Muscle layer of duodenum (tissue), 2 donors: ENCODE measurements around the gene WDFY1.

Experiments
- H3K27ac ChIP-seq: one replicate; pipeline ENCODE4 v1.7.0; 2013; ENCODE audit warnings: mild to moderate bottlenecking, low read length
- H3K27me3 ChIP-seq: one replicate; pipeline ENCODE4 v1.7.0; 2013; ENCODE audit warnings: low read depth, mild to moderate bottlenecking, control low read depth, low read length
- H3K36me3 ChIP-seq, 2 donors: one replicate each; pipeline ENCODE4 v1.7.0; 2013; ENCODE audit warnings: low read length in 2 of 2, control low read depth in 1 of 2, mild to moderate bottlenecking in 1 of 2; ENCODE audit not compliant: insufficient read depth in 2 of 2, control insufficient read depth in 1 of 2
- H3K4me1 ChIP-seq, 2 donors: one replicate each; pipeline ENCODE4 v1.7.0; 2013; ENCODE audit warnings: low read length in 2 of 2, mild to moderate bottlenecking in 2 of 2, control low read depth in 1 of 2, moderate library complexity in 1 of 2; ENCODE audit not compliant: insufficient read depth in 2 of 2, control insufficient read depth in 1 of 2
- H3K4me3 ChIP-seq, 2 donors: one replicate each; pipeline ENCODE4 v1.7.0; 2013; ENCODE audit warnings: low read length in 2 of 2, low read depth in 1 of 2, mild to moderate bottlenecking in 1 of 2
- H3K9me3 ChIP-seq, 2 donors: one replicate each; pipeline ENCODE4 v1.7.0; 2013; ENCODE audit warnings: low read length in 2 of 2, control low read depth in 1 of 2, mild to moderate bottlenecking in 1 of 2; ENCODE audit not compliant: control insufficient read depth in 1 of 2
- donor health status: healthy.

Gene WDFY1

DNA sequence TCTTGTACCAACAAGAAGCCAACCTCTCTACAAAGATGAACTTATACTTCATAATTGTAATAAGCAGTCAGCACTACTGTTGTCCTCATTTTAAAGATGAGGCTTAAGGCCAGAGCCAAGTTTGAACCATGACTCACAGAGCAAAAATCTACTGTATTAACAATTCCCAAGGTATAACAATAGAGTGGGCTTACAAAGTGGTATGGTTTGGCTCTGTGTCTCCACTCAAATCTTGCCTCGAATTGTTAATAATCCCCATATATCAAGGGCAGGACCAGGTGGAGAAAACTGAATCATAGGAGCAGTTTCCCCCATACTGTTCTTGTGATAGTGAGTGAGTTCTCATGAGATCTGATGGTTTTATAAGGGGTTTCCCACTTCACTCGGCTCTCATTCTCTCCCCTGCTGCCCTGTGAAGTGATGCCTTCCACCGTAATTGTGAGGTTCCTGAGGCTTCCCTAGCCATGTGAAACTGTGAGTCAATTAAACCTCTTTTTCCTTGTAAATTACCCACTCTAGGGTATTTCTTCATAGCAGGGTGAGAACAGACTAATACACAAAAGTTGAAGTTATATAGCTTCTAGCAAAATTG, 31.6 kb upstream of the WDFY1 start:
- Histone ChIP-seq H3K4me3 (no peak overlapping the region), H3K9me3 (no peaks in the 10 kb centered on the region), H3K27ac (no peak overlapping the region), H3K36me3 (peaks cover 0 to 6% of the 10 kb centered on the region in 2 donors), H3K4me1 (no peaks in the 10 kb centered on the region), H3K27me3 (no peaks in the 10 kb centered on the region)

DNA sequence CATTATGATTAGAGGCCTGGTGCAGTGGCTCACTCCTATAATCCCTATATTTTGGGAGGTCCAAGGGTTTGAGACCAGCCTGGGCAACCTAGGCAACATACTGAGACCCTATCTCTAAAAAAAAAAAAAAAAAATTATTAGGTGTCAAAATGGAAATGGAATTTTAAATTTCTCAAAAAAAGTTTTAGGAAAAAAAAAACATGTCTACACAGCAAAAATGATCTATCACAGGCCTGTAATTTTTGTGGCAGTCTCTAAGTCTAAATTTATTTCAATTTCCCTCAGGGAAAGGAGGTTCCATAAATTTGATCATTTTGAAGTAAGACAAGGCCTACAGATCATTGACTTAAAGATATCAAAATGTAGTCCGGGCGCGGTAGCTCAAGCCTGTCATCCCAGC, 28.5 kb upstream of the WDFY1 start:
- H3K27me3 ChIP-seq, result no peaks in the 10 kb centered on the region
- no peaks in the 10 kb centered on the region for H3K36me3 ChIP-seq
- no peak overlapping the region for H3K27ac ChIP-seq
- H3K4me3 ChIP-seq, result no peak overlapping the region
- no peaks in the 10 kb centered on the region for H3K9me3 ChIP-seq
- no peaks in the 10 kb centered on the region for H3K4me1 ChIP-seq

GRCh38 chr2:223972656-223973102, 27.5 kb upstream of the WDFY1 start:
- Histone ChIP-seq H3K27me3 (no peaks in the 10 kb centered on the region), H3K4me3 (no peak overlapping the region), H3K36me3 (peaks cover 0 to 8% of the 10 kb centered on the region in 2 donors), H3K9me3 (no peaks in the 10 kb centered on the region), H3K4me1 (no peaks in the 10 kb centered on the region), H3K27ac (no peak overlapping the region)

DNA sequence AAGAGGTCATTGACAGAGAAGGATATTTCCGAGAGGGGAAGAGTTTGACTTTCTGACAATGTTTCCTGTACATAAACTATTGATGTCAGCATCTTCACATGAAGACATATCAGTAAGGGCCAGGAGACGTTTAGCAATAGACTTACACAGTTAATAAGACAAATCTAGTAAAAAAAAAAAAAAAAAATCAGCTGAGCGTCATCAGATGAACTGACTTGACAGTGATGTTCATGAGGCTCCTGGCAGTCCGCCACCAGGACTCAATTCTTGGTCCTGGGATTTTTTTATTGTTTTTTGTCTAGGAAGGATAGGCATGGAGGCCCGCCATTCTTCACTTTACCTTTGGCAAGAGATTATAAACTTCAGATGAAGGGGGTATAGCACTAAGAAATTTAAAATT, 26.6 kb upstream of the WDFY1 start:
- Histone ChIP-seq H3K27me3 (no peaks in the 10 kb centered on the region), H3K36me3 (peaks cover 2 to 18% of the 10 kb centered on the region in 2 donors), H3K4me3 (no peak overlapping the region), H3K4me1 (no peaks in the 10 kb centered on the region), H3K27ac (no peak overlapping the region), H3K9me3 (no peaks in the 10 kb centered on the region)

GRCh38 chr2:223970343-223971128, 25.4 kb upstream of the WDFY1 start:
- H3K36me3 ChIP-seq, result peaks cover 5 to 25% of the 10 kb centered on the region in 2 donors
- H3K4me3 ChIP-seq, result no peak overlapping the region
- H3K27ac ChIP-seq, result no peak overlapping the region
- H3K4me1 ChIP-seq, result no peaks in the 10 kb centered on the region
- no peaks in the 10 kb centered on the region for H3K27me3 ChIP-seq
- H3K9me3 ChIP-seq, result no peaks in the 10 kb centered on the region

DNA sequence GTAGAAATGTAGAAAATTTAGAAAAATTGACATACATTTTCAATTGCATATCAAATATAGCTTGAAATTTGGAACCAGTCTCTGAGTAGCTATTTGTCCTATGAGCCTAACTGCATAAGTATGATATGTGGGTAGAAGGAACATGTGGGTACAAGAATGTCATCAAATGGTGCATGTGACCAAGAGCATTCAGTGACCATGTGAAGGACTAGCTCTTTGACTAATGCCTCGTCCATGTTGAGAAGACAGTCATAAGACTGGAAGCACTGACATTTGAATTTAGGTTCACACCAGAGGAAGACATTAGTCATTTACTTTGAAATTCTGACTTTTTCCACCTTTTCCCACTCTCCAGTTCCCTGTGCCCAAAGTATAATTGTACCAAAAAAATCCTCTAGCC, 24.7 kb upstream of the WDFY1 start:
- Histone ChIP-seq H3K4me1 (no peaks in the 10 kb centered on the region), H3K27me3 (no peaks in the 10 kb centered on the region), H3K9me3 (no peaks in the 10 kb centered on the region), H3K4me3 (no peak overlapping the region), H3K36me3 (peaks cover 5 to 25% of the 10 kb centered on the region in 2 donors), H3K27ac (no peak overlapping the region)

DNA sequence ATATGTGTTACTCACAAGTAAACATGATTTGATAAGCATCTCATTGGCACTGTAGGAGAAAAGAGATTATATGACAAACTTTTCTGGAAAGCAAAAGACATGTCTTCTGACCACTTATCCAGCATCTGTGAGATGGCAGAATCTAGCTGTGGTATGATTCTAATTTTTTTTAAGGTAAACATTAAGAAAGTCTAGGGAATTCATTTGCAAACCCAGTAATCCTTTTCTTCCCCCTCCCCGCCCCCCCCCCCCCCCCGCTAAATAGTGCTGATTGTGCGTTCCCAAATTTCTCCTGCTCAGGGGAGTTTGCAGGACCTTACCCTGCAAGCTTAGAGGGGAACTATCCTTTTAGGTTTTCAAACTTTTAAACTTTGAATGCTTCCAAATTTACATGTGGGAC, 24.2 kb upstream of the WDFY1 start:
- Histone ChIP-seq H3K4me3 (no peak overlapping the region), H3K36me3 (peaks cover 5 to 25% of the 10 kb centered on the region in 2 donors), H3K27me3 (no peaks in the 10 kb centered on the region), H3K27ac (no peak overlapping the region), H3K9me3 (no peaks in the 10 kb centered on the region), H3K4me1 (no peaks in the 10 kb centered on the region)

GRCh38 chr2:223967981-223968380, 22.8 kb upstream of the WDFY1 start:
- H3K9me3 ChIP-seq, result no peaks in the 10 kb centered on the region
- no peak overlapping the region for H3K27ac ChIP-seq
- H3K4me1 ChIP-seq, result peaks cover 0 to 3% of the 10 kb centered on the region in 2 donors
- H3K4me3 ChIP-seq, result no peak overlapping the region
- peaks cover 11 to 25% of the 10 kb centered on the region in 2 donors for H3K36me3 ChIP-seq
- H3K27me3 ChIP-seq, result no peaks in the 10 kb centered on the region

GRCh38 chr2:223959688-223960087, 14.6 kb upstream of the WDFY1 start:
- H3K27ac ChIP-seq, result no peak overlapping the region

GRCh38 chr2:223957092-223957851, 12.1 kb upstream of the WDFY1 start, which contains the start of gene MRPL44:
Gene MRPL44 (plus strand): TSS chr2:223957463. CDS start chr2:223957473, 10 bp downstream.
- Histone ChIP-seq H3K9me3 (no peaks in the 10 kb centered on the region), H3K4me1 (peaks cover 33 to 48% of the 10 kb centered on the region in 2 donors), H3K4me3 (peak within 1 kb of the TSS; percentile 86 to 96), H3K27ac (peak within 1 kb of the TSS; percentile 78), H3K36me3 (peaks cover 4 to 10% of the 10 kb centered on the region in 2 donors), H3K27me3 (no peaks in the 10 kb centered on the region)

More at GRCh38 chr2:223959688-223960087, 14.6 kb upstream of the WDFY1 start:
- Histone ChIP-seq H3K4me3 (peak overlapping the region in 1 of 2 donors; percentile 21), H3K9me3 (no peaks in the 10 kb centered on the region), H3K27me3 (no peaks in the 10 kb centered on the region), H3K4me1 (peaks cover 33 to 55% of the 10 kb centered on the region in 2 donors), H3K36me3 (peaks cover 4 to 15% of the 10 kb centered on the region in 2 donors)

DNA sequence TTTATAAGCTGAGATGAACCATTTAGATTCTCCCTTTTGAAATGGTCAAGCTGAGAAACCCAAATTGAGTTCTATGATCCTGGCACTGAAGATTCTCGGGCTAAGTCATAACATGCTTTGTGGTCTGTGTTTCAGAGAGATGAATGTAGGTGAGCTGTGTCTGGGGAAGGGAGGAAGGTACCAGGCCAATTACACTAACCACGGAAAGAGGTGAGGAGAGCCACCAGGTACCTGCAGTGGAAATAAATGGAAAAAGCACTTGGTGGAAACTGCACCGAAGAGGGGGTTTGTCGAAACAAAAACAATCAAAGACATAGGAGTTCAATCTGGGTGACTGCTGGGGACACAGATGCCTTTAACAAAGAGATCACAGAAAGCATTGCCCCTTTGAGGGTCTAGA, 11.2 kb upstream of the WDFY1 start:
- H3K27ac ChIP-seq, result peak overlapping the region; percentile 78

More for the DNA sequence above, 11.2 kb upstream of the WDFY1 start:
- Histone ChIP-seq H3K27me3 (no peaks in the 10 kb centered on the region), H3K4me1 (peaks cover 33 to 39% of the 10 kb centered on the region in 2 donors), H3K9me3 (no peaks in the 10 kb centered on the region), H3K36me3 (peaks cover 4 to 10% of the 10 kb centered on the region in 2 donors), H3K4me3 (peak overlapping the region in 1 of 2 donors; percentile 86)
